ENCODE results near the gene ZNF652. TPM values are rescaled to one million over a fixed set of nuclear protein-coding genes. Genes with fewer than 3 reads are reported as not detected.

Gene ZNF652
- polyA plus RNA-seq, 3 donors, result 24.1 to 32.7 (median 29.8) TPM

DNA sequence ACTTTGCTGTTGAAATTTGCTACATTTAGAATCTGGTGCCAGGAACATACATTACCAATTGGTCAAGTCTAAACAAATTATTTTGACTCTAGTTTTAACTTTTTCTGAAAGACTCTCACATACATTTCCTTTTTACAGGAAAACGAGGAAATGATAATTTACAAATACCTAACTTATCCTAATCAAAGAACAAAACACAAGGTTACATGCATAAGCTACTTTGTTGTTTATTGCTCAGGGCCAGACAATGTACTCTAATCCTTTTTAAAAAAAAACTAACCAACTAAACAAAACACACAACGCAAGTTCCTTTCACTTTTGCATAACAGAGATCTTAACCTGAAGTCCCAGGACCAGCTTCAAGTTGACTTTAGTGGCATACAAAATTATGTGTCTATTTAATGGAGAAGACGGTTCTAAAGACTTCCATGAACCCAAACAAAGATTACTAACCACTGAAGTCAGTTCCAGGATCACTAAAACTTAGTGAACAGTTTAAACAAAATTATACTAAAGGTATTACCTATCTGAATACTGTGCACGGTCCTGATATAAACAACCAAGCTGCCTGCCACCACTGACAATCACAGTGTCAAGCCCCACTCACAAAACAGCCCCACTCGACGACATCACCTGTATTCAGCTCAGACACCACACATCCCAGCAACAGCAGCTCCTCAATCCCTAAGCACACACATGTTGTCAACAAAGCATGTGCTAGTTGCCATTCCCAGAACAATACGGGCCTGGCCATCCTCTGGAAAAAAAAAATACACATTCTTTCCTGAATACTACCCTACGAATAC is 1.9 kb downstream of the ZNF652 start:
- no peak for DNase-seq

DNA sequence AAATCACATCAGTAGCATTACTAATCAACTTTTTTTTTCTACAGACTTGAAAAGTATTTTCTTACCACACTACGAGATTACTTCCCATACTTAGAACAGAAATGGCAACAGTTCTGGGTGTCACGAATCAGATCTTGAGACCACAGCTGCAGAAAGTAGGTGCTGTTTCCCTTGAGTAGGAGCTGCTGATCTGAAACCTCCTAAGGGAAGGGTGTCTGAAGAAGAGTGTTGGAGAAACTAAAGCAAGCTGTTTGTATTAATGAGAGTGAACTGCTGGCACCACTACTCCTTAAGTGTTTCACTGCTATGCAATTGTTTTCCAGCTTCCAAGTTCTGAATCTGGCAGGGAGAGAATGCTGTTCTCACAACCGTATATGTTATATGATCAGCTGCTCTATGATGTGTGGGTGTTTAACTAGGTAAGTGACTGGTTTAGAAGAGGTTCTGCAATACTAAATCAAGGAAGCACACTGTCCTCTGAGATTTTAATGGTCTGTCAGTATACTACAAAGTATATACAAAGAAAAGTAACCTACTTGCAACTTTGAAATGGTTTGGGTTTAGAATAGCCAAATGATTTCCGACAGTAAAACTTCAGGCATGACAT is 3.3 kb downstream of the ZNF652 start:
- no peak for DNase-seq

DNA sequence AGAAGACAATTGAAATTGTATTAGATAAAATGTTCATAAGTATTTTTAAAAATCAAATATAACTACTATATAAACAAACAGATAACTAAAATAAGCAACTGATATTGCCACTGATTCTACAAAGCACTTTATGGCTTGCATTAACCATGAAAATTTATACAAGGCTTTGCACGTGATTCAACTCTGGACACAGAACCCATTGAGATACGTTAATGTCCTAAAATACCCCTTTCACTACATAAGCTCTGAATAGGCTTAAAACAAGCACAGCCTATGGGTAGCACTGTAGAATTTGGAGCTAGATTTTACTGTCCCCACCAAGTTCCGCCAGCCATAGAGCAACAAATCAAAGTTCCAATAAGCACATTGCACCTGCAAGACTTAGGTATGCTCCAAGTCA is 4.5 kb downstream of the ZNF652 start:
- DNase-seq, result no peak

DNA sequence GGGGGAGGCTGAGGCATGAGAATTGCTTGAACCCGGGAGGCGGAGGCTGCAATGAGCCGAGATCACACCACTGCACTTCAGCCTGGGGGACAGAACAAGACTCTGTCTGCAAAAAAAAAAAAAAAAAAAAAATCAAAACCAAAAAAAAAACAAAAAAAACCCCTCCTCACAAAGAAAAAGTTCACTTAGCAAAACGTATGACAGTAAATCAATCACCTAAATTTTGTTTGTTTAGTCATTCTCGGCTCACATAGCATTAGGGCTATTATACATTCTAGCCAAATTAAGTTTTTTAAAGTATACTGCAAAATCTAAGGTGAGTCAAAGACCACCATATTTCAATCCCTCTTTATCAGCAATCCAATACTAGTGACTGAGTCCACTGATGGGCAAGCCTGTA is 5.7 kb downstream of the ZNF652 start:
- no peak for DNase-seq

DNA sequence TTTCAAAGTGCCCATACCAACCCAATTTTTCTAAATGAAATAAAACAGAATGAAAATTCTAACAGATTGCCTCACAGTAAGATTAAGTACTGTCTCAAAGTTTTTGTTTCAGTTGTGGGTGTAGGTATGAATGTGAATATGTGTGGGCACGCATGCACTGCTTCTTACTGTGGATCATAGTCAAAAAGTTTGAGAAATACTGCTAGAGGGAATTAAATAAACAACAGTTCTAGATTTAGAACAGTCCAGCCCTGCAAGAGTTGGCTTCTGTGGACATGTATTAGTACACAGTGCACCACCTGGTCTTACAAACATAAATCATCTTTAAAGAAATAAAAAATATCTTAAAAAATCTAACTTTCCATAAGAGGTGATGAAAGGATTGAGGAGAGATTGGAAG is 8.4 kb downstream of the ZNF652 start:
- DNase-seq, result no peak

DNA sequence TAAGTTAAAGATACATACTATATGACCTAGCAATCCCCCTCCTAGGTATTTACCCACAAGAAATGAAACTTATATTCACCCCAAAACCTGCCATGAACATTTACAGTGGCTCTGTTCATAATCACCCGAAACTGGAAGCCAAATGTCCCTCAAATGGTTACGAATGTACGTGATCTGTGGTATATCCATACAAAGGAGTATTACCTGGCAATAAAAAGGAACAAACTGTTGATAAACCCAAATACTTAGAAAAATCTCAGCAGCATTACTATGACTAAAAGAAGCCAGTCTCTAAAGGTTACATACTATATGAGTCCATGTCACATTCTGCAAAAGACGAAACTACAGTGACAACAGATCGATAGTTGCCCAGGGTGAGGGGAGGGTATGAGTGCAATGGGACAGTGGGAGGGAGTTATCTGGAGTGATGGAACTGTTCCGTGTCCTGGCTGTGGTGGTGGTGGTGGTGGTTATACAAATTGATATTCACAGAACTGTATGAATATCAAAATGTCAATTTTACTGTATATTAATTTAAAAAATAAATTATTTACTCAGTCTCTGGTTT is 9.4 kb downstream of the ZNF652 start:
- no peak for DNase-seq

DNA sequence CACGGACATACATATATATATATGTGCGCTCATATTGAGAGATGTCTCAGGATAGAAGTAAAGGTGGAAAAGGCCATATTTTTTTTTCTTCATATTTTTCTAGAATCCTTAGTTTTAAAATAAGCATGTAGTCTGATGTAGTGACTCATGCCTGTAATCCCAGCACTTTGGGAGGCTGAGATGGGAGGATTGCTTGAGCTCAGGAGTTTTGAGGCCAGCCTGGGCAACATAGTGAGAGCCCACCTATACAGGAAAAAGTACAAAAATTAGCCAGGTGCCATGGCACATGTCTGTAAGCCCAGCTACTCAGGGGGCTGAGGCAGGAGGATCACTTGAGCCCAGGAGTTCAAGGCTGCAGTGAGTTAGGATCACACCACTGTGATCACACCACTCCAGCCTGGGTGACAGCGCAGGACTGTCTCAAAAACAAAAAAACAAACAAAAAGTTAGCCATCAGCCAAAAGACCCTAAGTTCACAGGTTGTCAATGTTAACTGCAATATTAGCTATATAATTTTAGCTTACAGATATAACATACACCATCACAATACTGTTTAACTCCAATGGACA is 10.4 kb downstream of the ZNF652 start:
- no peak for DNase-seq

DNA sequence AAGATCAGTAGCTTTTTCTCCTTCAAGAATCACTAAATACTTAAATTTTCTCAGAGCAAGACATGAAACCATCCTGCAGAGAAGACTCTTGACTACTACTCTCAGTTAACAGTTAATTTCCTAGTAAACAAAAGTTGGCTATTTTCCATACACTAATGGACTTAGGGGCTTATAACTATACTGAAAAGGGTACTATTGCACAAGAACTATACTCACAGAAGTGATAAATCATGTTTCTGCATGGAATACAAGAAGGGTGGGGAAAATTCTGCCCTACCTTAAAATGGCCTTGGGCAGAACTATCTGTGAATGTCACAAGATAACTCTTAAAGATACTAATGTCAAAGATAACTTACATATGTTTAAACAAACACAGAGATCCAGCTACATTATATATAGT is 12.5 kb downstream of the ZNF652 start:
- DNase-seq, result no peak

DNA sequence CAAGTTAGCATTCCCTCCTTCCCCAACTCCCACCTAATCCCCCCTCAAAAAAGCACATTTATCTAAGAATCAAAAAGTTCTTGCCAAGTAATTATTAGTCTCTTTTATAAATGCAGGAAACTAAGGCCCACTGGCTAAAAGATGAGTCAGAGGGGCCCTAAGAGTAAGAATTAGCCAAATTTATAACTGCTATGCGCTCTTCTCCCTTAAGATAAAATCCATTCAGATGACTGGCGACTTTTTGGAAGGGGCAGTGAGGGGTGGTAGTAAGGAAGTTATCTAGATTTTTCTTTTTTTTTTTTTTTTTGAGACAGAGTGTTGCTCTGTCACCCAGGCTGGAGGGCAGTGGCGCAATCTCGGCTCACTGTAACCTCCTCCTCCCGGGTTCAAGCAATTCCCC is 17.1 kb downstream of the ZNF652 start:
- no peak for DNase-seq

DNA sequence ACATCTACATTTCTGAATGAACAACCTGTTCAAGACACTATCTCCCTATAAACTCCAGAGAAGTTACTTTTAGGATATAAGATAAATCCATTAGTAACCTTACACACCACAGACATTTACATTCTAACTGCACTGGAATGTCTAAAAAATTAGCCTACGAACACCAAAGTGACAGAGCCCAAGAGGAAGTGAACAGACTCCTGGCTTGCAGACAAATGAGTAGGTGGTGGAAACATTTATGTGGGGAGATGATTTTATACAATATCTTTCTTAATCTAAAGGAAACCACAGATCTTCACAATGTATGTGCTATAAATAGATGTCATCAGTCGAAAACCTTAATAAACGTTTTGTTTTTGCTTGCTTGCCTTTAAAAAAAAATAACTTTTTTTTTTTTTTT is 18.8 kb downstream of the ZNF652 start:
- no peak for DNase-seq

DNA sequence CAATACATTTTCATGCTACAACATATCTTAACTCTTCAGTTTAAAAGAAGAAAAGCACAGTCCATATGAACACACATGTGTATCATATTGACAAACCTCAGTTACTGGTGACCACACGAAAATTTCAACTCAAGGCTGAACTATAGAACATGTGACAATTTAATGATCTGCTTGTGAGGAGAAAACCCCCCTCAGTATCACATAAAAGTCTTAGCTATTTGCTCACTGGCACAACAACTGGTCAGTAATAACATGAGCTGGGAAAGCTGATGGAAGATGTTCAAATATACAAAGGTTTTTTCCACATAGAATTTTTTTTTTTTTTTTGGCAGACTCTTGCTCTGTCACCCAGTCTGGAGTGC is 19.5 kb downstream of the ZNF652 start:
- no peak for DNase-seq

DNA sequence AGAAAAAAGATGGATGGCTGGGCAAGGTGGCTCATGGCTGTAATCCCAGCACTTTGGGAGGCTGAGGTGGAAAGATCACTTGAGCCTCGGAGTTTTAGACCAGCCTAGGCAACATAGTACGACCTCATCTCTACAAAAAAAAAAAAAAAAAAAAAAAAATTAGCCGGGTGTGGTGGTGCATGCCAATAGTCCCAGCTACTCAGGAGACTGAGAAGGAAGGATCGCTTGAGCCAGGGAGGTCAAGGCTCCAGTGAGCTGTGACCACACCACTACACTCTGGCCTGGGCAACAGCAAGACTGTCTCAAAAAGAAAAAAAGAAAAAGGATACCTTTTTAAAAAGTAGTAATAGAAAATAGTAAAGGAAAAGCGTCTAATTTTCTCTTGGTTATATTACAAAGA is 20.7 kb downstream of the ZNF652 start:
- no peak for DNase-seq

DNA sequence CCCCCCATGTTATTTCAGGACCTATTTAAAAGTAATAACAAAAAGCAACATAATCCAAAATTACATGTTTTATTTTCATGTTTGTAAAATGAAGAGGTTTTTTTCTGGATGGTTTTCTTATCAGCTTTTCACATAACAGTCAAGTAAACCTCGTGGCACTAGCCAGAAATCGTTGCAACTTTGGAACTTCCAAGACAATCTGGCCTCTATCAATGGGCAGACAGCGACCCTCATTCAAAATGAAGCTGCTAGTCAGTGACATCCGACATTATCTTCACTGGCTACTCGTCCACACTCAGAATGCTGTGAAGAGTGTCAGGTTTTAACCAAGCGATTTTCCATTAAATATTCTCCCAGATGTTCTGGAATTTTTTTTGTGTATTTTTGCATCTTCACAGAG is 22.7 kb downstream of the ZNF652 start:
- DNase-seq, result no peak

DNA sequence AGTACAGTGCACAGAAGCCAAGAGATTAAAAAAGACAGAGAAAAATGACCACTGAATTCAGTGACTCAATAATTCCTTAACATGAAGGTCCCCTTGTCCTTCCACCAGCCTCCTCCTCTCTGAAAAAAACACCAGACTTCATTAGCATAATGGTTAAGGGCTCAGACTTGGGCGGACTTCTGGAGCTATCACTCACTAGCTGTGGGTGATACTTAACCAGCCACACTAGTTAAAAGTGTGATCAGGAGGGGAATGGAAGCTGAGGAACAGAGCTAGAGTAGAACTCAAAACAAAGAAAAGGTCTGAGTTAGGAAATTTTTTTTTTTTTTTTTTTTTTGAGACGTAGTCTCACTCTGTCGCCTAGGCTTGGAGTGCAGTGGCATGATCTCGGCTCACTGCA is 23.2 kb downstream of the ZNF652 start:
- DNase-seq, result no peak

DNA sequence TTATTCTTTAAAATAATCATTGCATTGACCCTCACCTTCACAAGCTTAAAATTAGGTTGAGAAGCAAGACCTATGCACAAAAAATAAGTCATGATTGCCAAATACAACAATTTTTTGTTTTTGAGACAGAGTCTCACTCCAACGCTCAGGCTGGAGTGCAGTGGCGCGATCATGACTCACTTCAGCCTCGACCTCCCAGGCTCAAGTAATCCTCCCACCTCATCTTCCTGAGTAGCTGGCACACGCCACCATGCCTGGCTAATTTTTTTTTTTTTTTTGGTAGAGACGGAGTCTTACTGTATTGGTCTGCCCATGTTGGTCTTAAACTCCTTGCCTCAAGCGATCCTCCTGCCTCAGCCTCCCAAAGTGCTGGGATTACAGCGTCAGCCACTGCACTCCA is 24.2 kb downstream of the ZNF652 start:
- DNase-seq, result no peak

DNA sequence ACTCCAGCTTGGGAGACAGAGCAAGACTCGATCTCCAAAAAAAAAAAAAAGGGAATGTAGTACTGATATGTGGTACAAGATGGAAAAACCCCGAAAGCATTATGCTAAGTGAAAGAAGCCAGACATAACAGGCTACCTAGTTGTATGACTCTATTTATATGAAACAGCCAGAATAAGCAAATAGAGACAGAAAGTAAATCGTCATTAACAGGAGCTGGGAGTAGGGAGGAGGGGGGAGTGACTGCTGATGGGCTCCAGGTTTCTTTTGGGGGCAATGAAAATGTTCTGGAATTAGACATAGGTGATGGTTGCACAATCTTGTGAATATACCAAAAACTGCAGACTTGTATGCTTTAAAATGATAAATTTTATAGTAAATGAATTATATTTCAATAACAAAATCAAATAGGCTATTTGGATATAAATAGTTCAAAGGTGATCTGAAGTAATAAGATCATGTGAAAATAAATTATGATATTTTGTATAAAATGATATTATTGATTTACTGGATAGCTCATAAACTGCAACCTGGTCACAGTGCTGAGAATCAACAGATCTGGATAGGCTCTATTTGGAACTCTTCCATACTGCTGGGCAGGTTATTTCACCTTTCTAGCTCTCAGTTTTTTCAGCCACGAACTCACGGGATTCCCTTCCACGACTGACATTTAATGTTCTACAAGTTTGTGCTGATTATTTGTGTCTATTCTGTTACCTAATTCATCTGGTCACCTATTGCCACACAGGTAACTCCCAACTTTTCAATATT is 27.1 kb downstream of the ZNF652 start:
- no peak for DNase-seq

DNA sequence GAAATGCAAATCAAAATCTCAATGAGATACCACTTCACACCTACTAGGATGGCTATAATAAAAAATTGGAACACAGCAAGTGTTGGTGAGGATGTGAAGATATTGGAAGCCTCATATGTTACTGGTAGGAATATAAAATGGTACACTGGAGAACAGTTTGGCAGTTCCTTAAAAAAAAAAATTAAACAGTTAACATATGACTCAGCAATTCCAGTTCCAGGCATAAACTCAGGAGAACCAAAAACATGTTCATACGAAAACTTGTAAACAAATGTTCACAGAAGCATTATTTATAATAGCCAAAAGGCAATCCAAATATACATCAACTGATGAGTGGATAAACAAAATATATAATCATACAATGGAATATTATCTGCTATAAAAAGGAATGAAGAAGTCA is 28.2 kb downstream of the ZNF652 start:
- no peak for DNase-seq

DNA sequence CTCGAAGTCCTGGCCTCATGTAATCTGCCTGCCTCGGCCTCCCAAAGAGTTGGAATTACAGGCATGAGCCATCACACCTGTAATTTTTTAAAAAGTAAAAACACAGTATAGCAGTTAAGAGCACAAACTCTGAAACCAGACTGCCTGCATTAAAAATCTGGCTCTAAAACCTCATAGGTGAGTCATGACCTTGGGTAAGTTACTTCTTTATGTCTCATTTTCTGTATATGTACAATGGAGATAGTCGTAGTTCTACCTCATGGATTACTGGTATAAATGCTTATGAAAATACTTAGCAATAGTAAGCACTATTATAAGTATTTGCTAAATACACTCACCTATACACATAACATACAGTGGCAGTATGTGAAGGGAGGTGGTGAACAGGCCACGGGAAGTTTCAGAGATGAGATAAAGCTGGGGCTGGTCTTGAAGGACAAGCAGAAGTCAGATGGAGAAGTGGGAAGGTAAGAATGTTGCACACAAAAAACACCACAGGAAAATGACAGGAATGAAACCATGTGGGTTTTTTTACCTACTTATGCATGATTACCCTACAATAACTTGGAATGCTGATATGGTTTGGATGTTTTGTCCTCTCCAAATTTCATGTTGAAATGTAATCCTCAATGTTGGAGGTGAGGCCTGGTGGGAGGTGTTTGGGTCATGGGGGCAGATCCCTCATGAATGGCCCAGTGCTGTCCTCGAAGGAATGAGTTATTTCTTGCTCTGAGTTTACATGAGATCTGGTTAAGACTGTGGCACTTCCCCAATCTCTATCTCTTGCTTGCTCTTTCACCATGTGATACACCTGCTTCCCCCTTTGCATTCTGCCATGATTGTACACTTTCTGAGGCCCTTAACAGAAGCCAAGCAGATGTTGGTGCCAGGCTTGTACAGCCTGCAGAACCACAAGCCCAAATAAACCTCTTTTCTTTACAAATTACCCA is 33.9 kb downstream of the ZNF652 start:
- no peak for DNase-seq

DNA sequence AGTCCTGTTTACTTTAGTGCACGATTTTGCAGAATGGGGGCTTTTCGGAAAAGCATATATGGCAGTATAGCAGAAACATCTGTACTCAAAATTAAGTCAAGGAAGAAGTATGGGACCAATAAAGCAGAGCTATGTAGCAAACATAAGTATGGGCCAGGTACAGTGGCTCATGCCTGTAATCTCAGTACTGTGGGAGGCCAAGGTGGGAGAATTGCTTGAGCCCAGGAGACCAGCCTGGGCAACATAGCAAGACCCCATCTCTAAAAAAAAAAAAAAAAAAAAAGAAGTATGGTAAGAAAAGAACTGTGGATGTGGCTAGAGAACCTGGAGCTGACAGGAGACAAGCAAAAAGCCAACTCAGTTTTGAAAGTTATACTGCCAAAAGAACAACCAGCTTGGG is 36.1 kb downstream of the ZNF652 start:
- no peak for DNase-seq

DNA sequence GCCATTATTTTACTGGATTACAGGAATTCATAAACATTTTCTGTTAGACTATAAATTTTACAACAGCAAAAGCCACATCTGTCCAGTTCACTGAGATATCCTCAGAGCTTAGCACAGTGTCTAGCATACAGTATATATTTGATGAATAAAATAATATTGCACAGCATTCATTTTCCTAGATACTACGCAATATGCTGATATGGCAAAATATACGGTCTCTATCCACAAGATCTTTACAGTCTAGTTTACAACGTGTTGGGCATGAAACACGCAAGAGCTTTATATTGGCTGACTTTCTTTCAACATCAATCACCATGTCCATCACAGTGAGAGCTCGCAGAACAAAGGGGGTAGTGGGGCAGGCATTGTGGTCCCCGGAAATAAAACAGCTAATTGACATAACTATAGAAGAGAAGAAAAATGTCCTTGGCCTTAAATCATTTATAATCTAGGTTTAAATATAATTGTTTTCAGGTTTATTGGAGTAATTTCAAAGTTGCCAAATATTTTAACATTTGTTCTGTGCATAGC is 43.5 kb downstream of the ZNF652 start:
- DNase-seq, result no peak

All from renal pelvis (tissue), 4 donors.